PC-9 (cell line): ENCODE data around the gene OXCT1. TPM values are rescaled to one million over a fixed set of nuclear protein-coding genes. Genes with fewer than 3 reads are reported as not detected.

Experiments
- BruUV-seq: library from RNA; stranded (reverse); fragments of 400-500 nt; replicated peaks from 2 replicates; lab custom pipeline; 2021; lab: Mats Ljungman, UMichigan
- CTCF ChIA-PET: fragments of 300-600 bp; sonication (Branson Sonifier 250); formaldehyde crosslinking; loops from one replicate; lab custom pipeline; 2022; ENCODE audit warnings: antibody characterized with exemption; lab: Charles Lee
- POLR2A ChIA-PET: fragments of 300-600 bp; sonication (Branson Sonifier 250); formaldehyde crosslinking; loops from one replicate; lab custom pipeline; 2022; ENCODE audit warnings: antibody characterized with exemption; ENCODE audit not compliant: unreplicated experiment; lab: Charles Lee
- DNase-seq, 2 experiments: peaks; one replicate each; pipeline versions ENCODE4 v3.0.0 to v3.0.0-alpha.2; 2015 to 2022; ENCODE audit warnings: mixed read lengths in 1 of 2
- H2AFZ ChIP-seq: fragments of 200-600 bp; sonication (generic); 2 replicates; pipeline ENCODE4 v1.8.1; 2017; ENCODE audit warnings: antibody characterized with exemption
- H3F3A ChIP-seq: fragments of 200-600 bp; sonication (generic); 2 replicates; pipeline ENCODE4 v1.8.1; 2017; ENCODE audit warnings: antibody characterized with exemption, mild to moderate bottlenecking, low read depth; ENCODE audit not compliant: insufficient read depth
- H3K27ac ChIP-seq: fragments of 200-600 bp; sonication (generic); 2 replicates; pipeline ENCODE4 v1.6.1; 2016; ENCODE audit warnings: mixed run types
- H3K27me3 ChIP-seq: fragments of 200-600 bp; sonication (generic); 2 replicates; pipeline ENCODE4 v1.6.1; 2016; ENCODE audit warnings: low read depth, mixed run types; ENCODE audit not compliant: insufficient read depth
- H3K36me3 ChIP-seq: fragments of 200-600 bp; sonication (generic); 2 replicates; pipeline ENCODE4 v1.6.1; 2016; ENCODE audit warnings: low read depth, mixed run types
- H3K4me1 ChIP-seq: fragments of 200-600 bp; sonication (generic); replicated peaks from 2 replicates; pipeline ENCODE4 v1.6.1; 2016; ENCODE audit warnings: mixed run types; ENCODE audit not compliant: insufficient read depth
- H3K4me2 ChIP-seq: fragments of 200-600 bp; sonication (generic); 2 replicates; pipeline ENCODE4 v1.6.1; 2017; ENCODE audit warnings: mixed run types
- H3K4me3 ChIP-seq: fragments of 200-600 bp; sonication (generic); 2 replicates; pipeline ENCODE4 v1.6.1; 2016; ENCODE audit warnings: mixed run types
- H3K79me2 ChIP-seq: fragments of 200-600 bp; sonication (generic); 2 replicates; pipeline ENCODE4 v1.6.1; 2017; ENCODE audit warnings: low read depth, mixed run types
- H3K9me2 ChIP-seq: fragments of 200-600 bp; sonication (generic); 2 replicates; pipeline ENCODE4 v1.8.1; 2017; ENCODE audit warnings: mild to moderate bottlenecking; ENCODE audit not compliant: insufficient read depth
- H3K9me3 ChIP-seq: fragments of 200-600 bp; sonication (generic); 2 replicates; pipeline ENCODE4 v1.8.1; 2016; ENCODE audit warnings: low read depth; ENCODE audit not compliant: insufficient read depth
- H4K20me1 ChIP-seq: fragments of 200-600 bp; sonication (generic); 2 replicates; pipeline ENCODE4 v1.8.1; 2017; ENCODE audit not compliant: insufficient read depth
- CTCF ChIP-seq: fragments of 200-600 bp; sonication (generic); conservative IDR thresholded peaks from 2 replicates; pipeline ENCODE4 v1.6.1; 2017; ENCODE audit warnings: mixed run types, antibody characterized with exemption, mild to moderate bottlenecking, moderate library complexity
- EZH2 ChIP-seq: fragments of 200-600 bp; sonication (generic); IDR thresholded peaks from 2 replicates; pipeline ENCODE4 v1.8.0; 2017; ENCODE audit warnings: antibody characterized with exemption, low read depth
- intact Hi-C: fragments of 100-400 bp; cut with micrococcal nuclease; formaldehyde crosslinking; loops from one replicate; pipeline ENCODE4 v1.10.0; 2022; ENCODE audit not compliant: unreplicated experiment
- total RNA-seq: library from RNA; stranded (reverse); gene quantifications from 2 replicates; pipeline ENCODE4 v1.2.3, GENCODE V29; 2021

OXCT1 gene
- total RNA-seq, 1 experiment from 2014 or later, result 29.7 TPM

- no peak for DNase-seq
Observed at GRCh38 chr5:41876678-41877077, 6.5 kb upstream of the OXCT1 start.

GRCh38 chr5:41875121-41875520, 4.9 kb upstream of the OXCT1 start:
- Histone ChIP-seq H3K27ac (no peak overlapping the region), H2AFZ (no peak overlapping the region), H3F3A (no peaks in the 10 kb centered on the region), H4K20me1 (no peaks in the 10 kb centered on the region), H3K27me3 (peaks cover 11% of the 10 kb centered on the region), H3K4me3 (no peak overlapping the region), H3K4me2 (no peak overlapping the region), H3K9me3 (no peaks in the 10 kb centered on the region), H3K79me2 (no peaks in the 10 kb centered on the region), H3K36me3 (no peaks in the 10 kb centered on the region), H3K9me2 (no peaks in the 10 kb centered on the region; the same call in 1 of the 2 replicates), H3K4me1 (0 out of 2 replicates have a peak, but pooled peaks cover 4% of the 10 kb centered on the region)
- POLR2A ChIA-PET, result no interaction called here
- no peak for DNase-seq
- CTCF ChIA-PET, result no interaction called here
- no TSS peak for BruUV-seq
- no peak for TF ChIP-seq CTCF
- intact Hi-C loops, result loop anchor here (10.0 kb wide), 1 partner anchor 1510 kb away; no protein-coding TSS in a partner anchor

More at GRCh38 chr5:41876678-41877077, 6.5 kb upstream of the OXCT1 start:
- no peak overlapping the region for H3K27ac ChIP-seq
- TF ChIP-seq CTCF (no peak), EZH2 (no peak)
- no peaks in the 10 kb centered on the region for H3K9me3 ChIP-seq
- H3K4me1 ChIP-seq, result no peaks in the 10 kb centered on the region
- no peaks in the 10 kb centered on the region for H4K20me1 ChIP-seq
- CTCF ChIA-PET, result no interaction called here
- intact Hi-C loops, result loop anchor here (10.0 kb wide), 1 partner anchor 1508 kb away; no protein-coding TSS in a partner anchor
- POLR2A ChIA-PET, result no interaction called here
- no peak overlapping the region for H3K4me3 ChIP-seq
- no peak overlapping the region for H3K4me2 ChIP-seq
- H3K27me3 ChIP-seq, result no peaks in the 10 kb centered on the region
- no peaks in the 10 kb centered on the region for H3K36me3 ChIP-seq
- H3K9me2 ChIP-seq, result no peaks in the 10 kb centered on the region; the same call in 1 of the 2 replicates
- H3K79me2 ChIP-seq, result no peaks in the 10 kb centered on the region
- H3F3A ChIP-seq, result no peaks in the 10 kb centered on the region
- no TSS peak for BruUV-seq
- H2AFZ ChIP-seq, result no peak overlapping the region

GRCh38 chr5:41874512-41875060, 4.4 kb upstream of the OXCT1 start:
- no peaks in the 10 kb centered on the region; the same call in 1 of the 2 replicates for H3K9me2 ChIP-seq
- ChIA-PET POLR2A (no interaction called here), CTCF (no interaction called here)
- no peaks in the 10 kb centered on the region for H3K79me2 ChIP-seq
- peaks cover 17% of the 10 kb centered on the region for H3K27me3 ChIP-seq
- H2AFZ ChIP-seq, result no peak overlapping the region
- no peak overlapping the region for H3K4me2 ChIP-seq
- no peak overlapping the region for H3K27ac ChIP-seq
- H3K9me3 ChIP-seq, result no peaks in the 10 kb centered on the region
- no peaks in the 10 kb centered on the region for H4K20me1 ChIP-seq
- no peak for DNase-seq
- no TSS peak for BruUV-seq
- TF ChIP-seq EZH2 (no peak), CTCF (no peak)
- no peak overlapping the region for H3K4me3 ChIP-seq
- H3K4me1 ChIP-seq, result 0 out of 2 replicates have a peak, but pooled peaks cover 4% of the 10 kb centered on the region
- H3F3A ChIP-seq, result no peaks in the 10 kb centered on the region
- intact Hi-C loops, result loop anchor here (10.0 kb wide), 1 partner anchor 1510 kb away; no protein-coding TSS in a partner anchor
- H3K36me3 ChIP-seq, result no peaks in the 10 kb centered on the region
